IMR-90 (cell line): ENCODE measurements around the gene CAPN10. TPM values are rescaled to one million over a fixed set of nuclear protein-coding genes. Genes with fewer than 3 reads are reported as not detected.

Experiments used
- ATAC-seq: fragments of 200-7000 bp; cut with Tn5 transposase; 2 replicates; pipeline ENCODE4 v1.9.1; 2020; ENCODE audit warnings: low read depth, mild to moderate bottlenecking, moderate library complexity
- BruUV-seq: library from RNA; stranded (reverse); fragments of 400-500 nt; replicated peaks from 2 replicates; lab custom pipeline; 2021; lab: Mats Ljungman, UMichigan
- CTCF ChIA-PET: fragments of 300-600 bp; formaldehyde crosslinking; extraction: SDS; loops from one replicate; lab custom pipeline; 2021; ENCODE audit warnings: antibody characterized with exemption; lab: Yijun Ruan, JAX
- POLR2A ChIA-PET: fragments of 300-600 bp; sonication (Branson Sonifier 250); formaldehyde crosslinking; loops from one replicate; lab custom pipeline; 2022; ENCODE audit warnings: antibody characterized with exemption; ENCODE audit not compliant: unreplicated experiment; lab: Charles Lee
- DNase-seq: peaks from one replicate; pipeline ENCODE4 v3.0.0; 2013
- H2AFZ ChIP-seq: replicated peaks from 2 replicates; pipeline ENCODE3; 2013; ENCODE audit warnings: low read length, mild to moderate bottlenecking; ENCODE audit not compliant: poor library complexity
- H2AK5ac ChIP-seq: 2 replicates; pipeline ENCODE4 v1.6.1; 2013; ENCODE audit warnings: low read depth, low read length, inconsistent platforms
- H2AK9ac ChIP-seq: replicated peaks from 2 replicates; pipeline ENCODE3; 2013; ENCODE audit warnings: mild to moderate bottlenecking, low read depth, low read length, moderate library complexity; ENCODE audit not compliant: poor library complexity
- H2BK120ac ChIP-seq: 2 replicates; pipeline ENCODE4 v1.6.1; 2013; ENCODE audit warnings: low read depth, low read length, inconsistent platforms
- H2BK15ac ChIP-seq: 3 replicates; pipeline ENCODE4 v1.6.1; 2013; ENCODE audit warnings: low read depth, low read length, inconsistent platforms
- H2BK20ac ChIP-seq: 2 replicates; pipeline ENCODE4 v1.6.1; 2013; ENCODE audit warnings: low read depth, mild to moderate bottlenecking, inconsistent platforms, low read length, moderate library complexity
- H2BK5ac ChIP-seq: 2 replicates; pipeline ENCODE4 v1.6.1; 2013; ENCODE audit warnings: mild to moderate bottlenecking, low read depth, low read length, inconsistent platforms; ENCODE audit not compliant: poor library complexity, severe bottlenecking
- H3K14ac ChIP-seq: replicated peaks from 2 replicates; pipeline ENCODE4 v1.6.1; 2013; ENCODE audit warnings: low read depth, low read length, inconsistent platforms
- H3K18ac ChIP-seq: 2 replicates; pipeline ENCODE4 v1.6.1; 2013; ENCODE audit warnings: low read depth, low read length, control low read depth
- H3K23ac ChIP-seq: 2 replicates; pipeline ENCODE4 v1.6.1; 2013; ENCODE audit warnings: low read depth, low read length, inconsistent platforms
- H3K27ac ChIP-seq: 2 replicates; pipeline ENCODE4 v1.5.1; 2013; ENCODE audit warnings: mild to moderate bottlenecking, control low read depth, low read length; ENCODE audit not compliant: insufficient read depth
- H3K27me3 ChIP-seq: 2 replicates; pipeline ENCODE4 v1.6.1; 2013; ENCODE audit warnings: low read length; ENCODE audit not compliant: control insufficient read depth, insufficient read depth
- H3K36me3 ChIP-seq: 2 replicates; pipeline ENCODE4 v1.6.1; 2013; ENCODE audit warnings: low read length, mixed read lengths; ENCODE audit not compliant: control insufficient read depth, insufficient read depth
- H3K4ac ChIP-seq: 2 replicates; pipeline ENCODE4 v1.6.1; 2013; ENCODE audit warnings: low read depth, low read length, inconsistent platforms
- H3K4me1 ChIP-seq: 2 replicates; pipeline ENCODE4 v1.6.1; 2013; ENCODE audit warnings: low read length, mixed read lengths; ENCODE audit not compliant: control insufficient read depth, insufficient read depth
- H3K4me2 ChIP-seq: 2 replicates; pipeline ENCODE4 v1.6.1; 2013; ENCODE audit warnings: low read depth, mild to moderate bottlenecking, control low read depth, low read length, moderate library complexity
- H3K4me3 ChIP-seq: 2 replicates; pipeline ENCODE4 v1.5.1; 2013; ENCODE audit warnings: low read depth, mild to moderate bottlenecking, control low read depth, low read length, moderate library complexity; ENCODE audit not compliant: insufficient read depth
- H3K56ac ChIP-seq: 2 replicates; pipeline ENCODE4 v1.6.1; 2013; ENCODE audit warnings: low read length, inconsistent platforms; ENCODE audit not compliant: insufficient read depth; ENCODE audit errors: extremely low read depth
- H3K79me1 ChIP-seq, 2 experiments: 2 replicates each; pipeline ENCODE4 v1.6.1; 2013; ENCODE audit warnings: low read length in 2 of 2, inconsistent platforms in 1 of 2, low read depth in 1 of 2
- H3K9ac ChIP-seq: 2 replicates; pipeline ENCODE4 v1.6.1; 2013; ENCODE audit warnings: low read depth, low read length, control low read depth
- H3K9me1 ChIP-seq: 2 replicates; pipeline ENCODE4 v1.6.1; 2013; ENCODE audit warnings: low read length, inconsistent platforms; ENCODE audit not compliant: insufficient read depth
- H3K9me3 ChIP-seq: 2 replicates; pipeline ENCODE4 v1.6.1; 2013; ENCODE audit warnings: low read length; ENCODE audit not compliant: control insufficient read depth, insufficient read depth
- H4K20me1 ChIP-seq: 2 replicates; pipeline ENCODE4 v1.6.1; 2013; ENCODE audit warnings: low read length, inconsistent platforms; ENCODE audit not compliant: insufficient read depth
- H4K5ac ChIP-seq: 2 replicates; pipeline ENCODE4 v1.6.1; 2013; ENCODE audit warnings: mild to moderate bottlenecking, low read depth, low read length, control low read depth
- H4K8ac ChIP-seq, 2 experiments: 2 replicates each; pipeline ENCODE4 v1.6.1; 2013; ENCODE audit warnings: low read depth in 2 of 2, low read length in 2 of 2, control low read depth in 1 of 2, inconsistent platforms in 1 of 2
- H4K91ac ChIP-seq: 2 replicates; pipeline ENCODE4 v1.6.1; 2013; ENCODE audit warnings: low read depth, low read length, inconsistent platforms; ENCODE audit not compliant: insufficient read depth
- MAFK ChIP-seq: IDR thresholded peaks from 2 replicates; pipeline ENCODE4 v1.6.1; 2012; ENCODE audit warnings: low read depth, low read length, improper control_type of control experiment
- MXI1 ChIP-seq: IDR thresholded peaks from 2 replicates; pipeline ENCODE4 v1.6.1; 2012; ENCODE audit warnings: low read depth, mild to moderate bottlenecking, low read length, moderate library complexity, borderline replicate concordance
- WGBS, 2 experiments: methylation state at CpG; one replicate each; pipeline versions ENCODE4 v1.1.5 to v1.1.7; 2013; ENCODE audit warnings: missing lambda C conversion rate in 2 of 2; ENCODE audit not compliant: insufficient read length in 1 of 2; ENCODE audit errors: extremely low coverage in 2 of 2; 5-methylcytosine and 5-hydroxymethylcytosine counted together
- dilution Hi-C: fragments of 300-500 bp; cut with HindIII; formaldehyde crosslinking; loops from one replicate; pipeline ENCODE4 v1.14.3; 2018; ENCODE audit warnings: low sequenced_read_pairs; ENCODE audit not compliant: unreplicated experiment
- in situ Hi-C: fragments of 300-500 bp; cut with MboI; formaldehyde crosslinking; loops from 3 replicates; pipeline ENCODE4 v1.14.3; 2019; ENCODE audit warnings: low sequenced_read_pairs, inconsistent platforms, mixed read lengths
- intact Hi-C: fragments of 100-400 bp; cut with micrococcal nuclease; formaldehyde crosslinking; loops from 2 replicates; pipeline ENCODE4 v1.10.0; 2022
- polyA plus RNA-seq, 3 experiments: library from polyadenylated mRNA; depleted of rRNA; stranded (reverse); fragments of >200 nt; gene quantifications; 2 replicates each; pipeline ENCODE4 v1.2.3, GENCODE V29; 2012; ENCODE audit warnings: low replicate concordance in 1 of 3
- total RNA-seq: library from RNA; depleted of rRNA; stranded (reverse); fragments of >200 nt; gene quantifications from 2 replicates; pipeline ENCODE4 v1.2.3, GENCODE V29; 2012

Gene CAPN10
- total and polyA plus RNA-seq, 2 of the 4 experiments (the other 2 are of a cell fraction) = 6.3 to 20.9 TPM

DNA sequence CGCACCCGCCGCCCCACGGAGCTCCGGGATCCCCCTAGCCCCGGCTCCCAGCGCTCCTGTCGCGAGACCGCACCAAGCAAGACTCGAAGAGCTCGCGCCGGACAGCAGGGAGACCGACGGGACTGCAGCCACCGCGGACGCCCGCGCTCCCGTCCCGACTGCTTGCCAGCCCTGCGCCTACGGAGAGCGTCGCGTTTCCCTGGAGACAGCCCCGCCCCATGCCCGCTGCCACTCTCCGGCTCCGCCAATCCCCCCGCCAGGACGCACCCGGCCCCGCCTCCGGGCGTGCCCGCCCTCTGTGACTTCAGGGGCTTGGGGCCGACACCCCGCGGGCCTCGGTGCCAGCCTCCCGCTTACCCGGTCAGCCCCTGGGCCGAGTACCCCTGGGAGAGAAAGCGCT, 28.7 kb upstream of the CAPN10 start, which contains the start of gene ANKMY1:
Gene ANKMY1 (minus strand): TSS at position 181 of the 400 bp plus-strand sequence. CDS start 653 bp downstream, outside the sequence.
- Histone ChIP-seq H3K79me1 (peaks cover 34 to 61% of the 10 kb centered on the region in 2 experiments), H3K4me3 (peak within 1 kb of the TSS; percentile 26), H2BK15ac (no peak within 1 kb of the TSS), H3K4me2 (peak within 1 kb of the TSS; percentile 51), H2AFZ (peak within 1 kb of the TSS; percentile 83), H2BK20ac (no peak within 1 kb of the TSS), H3K9ac (no peak within 1 kb of the TSS), H4K20me1 (peaks cover 26% of the 10 kb centered on the region), H3K9me1 (peaks cover 24% of the 10 kb centered on the region), H2AK5ac (no peak within 1 kb of the TSS; the same call in 1 of the 2 replicates), H3K36me3 (peaks cover 5% of the 10 kb centered on the region), H3K27me3 (no peaks in the 10 kb centered on the region), H3K27ac (no peak within 1 kb of the TSS), H4K8ac (peak within 1 kb of the TSS in 1 of 2 experiments; percentile 38; a peak in 1 of 4 replicates), H3K56ac (no peak within 1 kb of the TSS), H2BK120ac (no peak within 1 kb of the TSS), H4K91ac (no peak within 1 kb of the TSS), H3K18ac (no peak within 1 kb of the TSS), H2BK5ac (no peak within 1 kb of the TSS), H3K4me1 (peaks cover 5% of the 10 kb centered on the region), H3K14ac (no peak within 1 kb of the TSS), H3K4ac (no peak within 1 kb of the TSS), H2AK9ac (peak within 1 kb of the TSS; percentile 58), H3K23ac (no peak within 1 kb of the TSS; the same call in 1 of the 2 replicates), H4K5ac (no peak within 1 kb of the TSS), H3K9me3 (no peaks in the 10 kb centered on the region)
- ATAC-seq (peak; percentile 56), DNase-seq (peak; percentile 67)
- ChIA-PET CTCF (no interaction called here), POLR2A (no interaction called here)
- TF ChIP-seq MXI1 = peak; percentile 52; the same call in 1 of the 2 replicates
- no peak for TF ChIP-seq MAFK
- intact Hi-C loops (no loop called here), dilution Hi-C loops (no loop called here), in situ Hi-C loops (no loop called here)
- no TSS peak for BruUV-seq
- WGBS, 2 experiments = 4% methylated on average over 36 of the region's 47 CpGs; no CpG with 5 or more reads in 1 of the 2 experiments
